ENCODE measurements around the gene CCNL1. TPM values are rescaled to one million over a fixed set of nuclear protein-coding genes. Genes with fewer than 3 reads are reported as not detected.

CCNL1 gene
- total RNA-seq, 1 donor from 2014 or later, result 133 TPM

- DNase-seq, result peak; percentile 51
- peaks cover 46% of the 10 kb centered on the region for H3K4me1 ChIP-seq
- no peak overlapping the region for H3K4me3 ChIP-seq
- peak; percentile 40 to 47 for ATAC-seq
- H3K36me3 ChIP-seq, result peaks cover 30% of the 10 kb centered on the region
- intact Hi-C loops (cut with DNase I), result loop anchor here (10.0 kb wide), 1 partner anchor 52 kb away; no protein-coding TSS in a partner anchor
- TF ChIP-seq CTCF (IDR thresholded peaks at IDR 0.05), result no peak
- H3K27me3 ChIP-seq (ENCODE audit: low read depth), result no peaks in the 10 kb centered on the region
- no peaks in the 10 kb centered on the region for H3K9me3 ChIP-seq
- no peak overlapping the region for H3K27ac ChIP-seq
These were observed 23.1 kb downstream of the CCNL1 start for GRCh38 chr3:157136647-157137387.

GRCh38 chr3:157135671-157136396 is 24.1 kb downstream of the CCNL1 start:
- no peaks in the 10 kb centered on the region for H3K27me3 ChIP-seq (ENCODE audit: low read depth)
- DNase-seq (no peak), ATAC-seq (peak; percentile 18 to 51)
- no peaks in the 10 kb centered on the region for H3K9me3 ChIP-seq
- H3K27ac ChIP-seq, result no peak overlapping the region
- H3K4me3 ChIP-seq, result no peak overlapping the region
- no peak for TF ChIP-seq CTCF (IDR thresholded peaks at IDR 0.05)
- peaks cover 49% of the 10 kb centered on the region for H3K4me1 ChIP-seq
- H3K36me3 ChIP-seq, result peaks cover 25% of the 10 kb centered on the region
- intact Hi-C loops (cut with DNase I), result loop anchor here (10.0 kb wide), 1 partner anchor 51 kb away; no protein-coding TSS in a partner anchor

- H3K4me1 ChIP-seq, result peaks cover 61% of the 10 kb centered on the region
- ATAC-seq, result no peak
- TF ChIP-seq CTCF (IDR thresholded peaks at IDR 0.05), result no peak
- peaks cover 18% of the 10 kb centered on the region for H3K36me3 ChIP-seq
- intact Hi-C loops (cut with DNase I), result loop anchor here (10.0 kb wide), 1 partner anchor 50 kb away; no protein-coding TSS in a partner anchor
- no peak overlapping the region for H3K4me3 ChIP-seq
- DNase-seq, result no peak
- peak overlapping the region; percentile 5 for H3K27ac ChIP-seq
- H3K9me3 ChIP-seq, result no peaks in the 10 kb centered on the region
- no peaks in the 10 kb centered on the region for H3K27me3 ChIP-seq (ENCODE audit: low read depth)
These were observed 25.2 kb downstream of the CCNL1 start for GRCh38 chr3:157134620-157135191.

GRCh38 chr3:157133434-157134320 is 26.3 kb downstream of the CCNL1 start:
- H3K4me1 ChIP-seq, result peaks cover 70% of the 10 kb centered on the region
- TF ChIP-seq CTCF (IDR thresholded peaks at IDR 0.05), result no peak
- no peak for ATAC-seq
- no peaks in the 10 kb centered on the region for H3K27me3 ChIP-seq (ENCODE audit: low read depth)
- no peak for DNase-seq
- peaks cover 8% of the 10 kb centered on the region for H3K36me3 ChIP-seq
- no peaks in the 10 kb centered on the region for H3K9me3 ChIP-seq
- intact Hi-C loops (cut with DNase I), result loop anchor here (10.0 kb wide), 1 partner anchor 49 kb away; no protein-coding TSS in a partner anchor
- no peak overlapping the region for H3K4me3 ChIP-seq
- no peak overlapping the region for H3K27ac ChIP-seq

- Histone ChIP-seq H3K9me3 (no peaks in the 10 kb centered on the region), H3K27ac (no peak overlapping the region), H3K4me3 (no peak overlapping the region), H3K36me3 (peaks cover under 1% of the 10 kb centered on the region), H3K4me1 (peaks cover 75% of the 10 kb centered on the region), H3K27me3 (ENCODE audit: low read depth) (no peaks in the 10 kb centered on the region)
- no peak for ATAC-seq
- no peak for TF ChIP-seq CTCF (IDR thresholded peaks at IDR 0.05)
- no peak for DNase-seq
- intact Hi-C loops (cut with DNase I), result loop anchor here (10.0 kb wide), 1 partner anchor 48 kb away; no protein-coding TSS in a partner anchor
These were observed 27.0 kb downstream of the CCNL1 start for GRCh38 chr3:157132936-157133335.

All from lower lobe of right lung (tissue), 2 donors.